OCI-LY1 (cell line): ENCODE data around the gene LOXL4.

ENCODE experiments used
- H2AFZ ChIP-seq: fragments of 200-600 bp; sonication (generic), shearing (Covaris generic); 2 replicates; pipeline ENCODE4 v1.6.0; 2014; ENCODE audit warnings: antibody characterized with exemption, mild to moderate bottlenecking, low read length
- H3F3A ChIP-seq: fragments of 200-600 bp; sonication (generic), shearing (Covaris generic); 2 replicates; pipeline ENCODE4 v1.6.0; 2014; ENCODE audit warnings: mild to moderate bottlenecking, antibody characterized with exemption, low read length, moderate library complexity; ENCODE audit not compliant: insufficient read depth
- H3K27ac ChIP-seq: fragments of 200-600 bp; sonication (generic); 2 replicates; pipeline ENCODE4 v1.5.1; 2014; ENCODE audit warnings: low read length, mixed run types, mild to moderate bottlenecking, low read depth; ENCODE audit not compliant: poor library complexity, severe bottlenecking
- H3K27me3 ChIP-seq: fragments of 200-600 bp; sonication (generic); 2 replicates; pipeline ENCODE4 v1.6.0; 2014; ENCODE audit warnings: antibody characterized with exemption, mild to moderate bottlenecking, low read length, moderate library complexity; ENCODE audit not compliant: insufficient read depth
- H3K36me3 ChIP-seq: fragments of 200-600 bp; sonication (generic); 2 replicates; pipeline ENCODE4 v1.6.1; 2014; ENCODE audit warnings: mild to moderate bottlenecking, antibody characterized with exemption, low read length, moderate library complexity, mixed read lengths; ENCODE audit not compliant: insufficient read depth
- H3K4me1 ChIP-seq: fragments of 200-600 bp; sonication (generic); 2 replicates; pipeline ENCODE4 v1.5.1; 2014; ENCODE audit warnings: mild to moderate bottlenecking, low read length, moderate library complexity; ENCODE audit not compliant: insufficient read depth, severe bottlenecking
- H3K4me2 ChIP-seq: fragments of 200-600 bp; sonication (generic), shearing (Covaris generic); 2 replicates; pipeline ENCODE4 v1.6.1; 2014; ENCODE audit warnings: low read length
- H3K4me3 ChIP-seq: fragments of 200-600 bp; sonication (generic); 2 replicates; pipeline ENCODE4 v1.5.1; 2014; ENCODE audit warnings: low read length, low read depth, mild to moderate bottlenecking, mixed read lengths; ENCODE audit not compliant: poor library complexity, severe bottlenecking
- H3K79me2 ChIP-seq: fragments of 200-600 bp; shearing (Covaris generic); 2 replicates; pipeline ENCODE4 v1.6.1; 2016; ENCODE audit warnings: mixed run types, low read length, mixed read lengths; ENCODE audit not compliant: insufficient read depth
- H3K9ac ChIP-seq: fragments of 200-600 bp; sonication (generic), shearing (Covaris generic); 2 replicates; pipeline ENCODE4 v1.6.1; 2014; ENCODE audit warnings: mild to moderate bottlenecking, low read length, mixed read lengths
- H3K9me2 ChIP-seq: fragments of 200-600 bp; sonication (generic), shearing (Covaris generic); 2 replicates; pipeline ENCODE4 v1.6.1; 2014; ENCODE audit warnings: low read depth, mild to moderate bottlenecking, low read length, mixed read lengths
- H3K9me3 ChIP-seq: fragments of 200-600 bp; shearing (Covaris generic); 2 replicates; pipeline ENCODE4 v1.6.1; 2014; ENCODE audit warnings: low read length, mixed read lengths
- H4K20me1 ChIP-seq: fragments of 200-600 bp; sonication (generic), shearing (Covaris generic); 2 replicates; pipeline ENCODE4 v1.6.0; 2016; ENCODE audit warnings: mild to moderate bottlenecking, low read length; ENCODE audit not compliant: insufficient read depth
- CTCF ChIP-seq: fragments of 200-600 bp; sonication (generic), shearing (Covaris generic); IDR thresholded peaks from 2 replicates; pipeline ENCODE4 v1.5.1; 2017; ENCODE audit warnings: mild to moderate bottlenecking, antibody characterized with exemption, low read length, moderate library complexity, mixed read lengths
- EZH2 ChIP-seq: fragments of 200-600 bp; sonication (generic), shearing (Covaris generic); IDR thresholded peaks from 2 replicates; pipeline ENCODE4 v1.8.0; 2017; ENCODE audit warnings: borderline replicate concordance, mixed run types, mild to moderate bottlenecking, antibody characterized with exemption, low read length, moderate library complexity, mixed read lengths

LOXL4 gene

GRCh38 chr10:98272656-98273055 lies 4.7 kb upstream of the LOXL4 start:
- no peak overlapping the region for H3K4me2 ChIP-seq
- H3K9ac ChIP-seq, result no peak overlapping the region
- H3K9me2 ChIP-seq, result no peaks in the 10 kb centered on the region
- H3K27ac ChIP-seq, result no peak overlapping the region
- H4K20me1 ChIP-seq, result no peaks in the 10 kb centered on the region
- H3K36me3 ChIP-seq, result no peaks in the 10 kb centered on the region
- H3K4me3 ChIP-seq, result no peak overlapping the region
- TF ChIP-seq CTCF (no peak), EZH2 (no peak)
- H3F3A ChIP-seq, result no peaks in the 10 kb centered on the region
- no peaks in the 10 kb centered on the region for H3K27me3 ChIP-seq
- no peaks in the 10 kb centered on the region for H3K79me2 ChIP-seq
- H2AFZ ChIP-seq, result no peak overlapping the region
- no peaks in the 10 kb centered on the region for H3K9me3 ChIP-seq
- no peaks in the 10 kb centered on the region for H3K4me1 ChIP-seq

- Histone ChIP-seq H3K36me3 (no peaks in the 10 kb centered on the region), H3F3A (no peaks in the 10 kb centered on the region), H3K9ac (no peak overlapping the region), H3K4me1 (no peaks in the 10 kb centered on the region), H3K9me2 (no peaks in the 10 kb centered on the region), H3K4me3 (no peak overlapping the region), H3K79me2 (no peaks in the 10 kb centered on the region), H2AFZ (no peak overlapping the region), H4K20me1 (no peaks in the 10 kb centered on the region), H3K27me3 (no peaks in the 10 kb centered on the region), H3K9me3 (no peaks in the 10 kb centered on the region), H3K4me2 (no peak overlapping the region), H3K27ac (no peak overlapping the region)
- TF ChIP-seq CTCF, result no peak
- TF ChIP-seq EZH2, result no peak
Measured at GRCh38 chr10:98272245-98272644, 4.3 kb upstream of the LOXL4 start.

GRCh38 chr10:98270786-98271185 lies 2.8 kb upstream of the LOXL4 start:
- H3K4me2 ChIP-seq, result no peak overlapping the region
- TF ChIP-seq EZH2 (no peak), CTCF (no peak)
- H3K79me2 ChIP-seq, result no peaks in the 10 kb centered on the region
- no peaks in the 10 kb centered on the region for H3K9me2 ChIP-seq
- H3F3A ChIP-seq, result no peaks in the 10 kb centered on the region
- H3K36me3 ChIP-seq, result no peaks in the 10 kb centered on the region
- no peak overlapping the region for H3K4me3 ChIP-seq
- no peaks in the 10 kb centered on the region for H3K27me3 ChIP-seq
- H3K9ac ChIP-seq, result no peak overlapping the region
- no peaks in the 10 kb centered on the region for H3K9me3 ChIP-seq
- no peak overlapping the region for H3K27ac ChIP-seq
- no peaks in the 10 kb centered on the region for H4K20me1 ChIP-seq
- H2AFZ ChIP-seq, result no peak overlapping the region
- no peaks in the 10 kb centered on the region for H3K4me1 ChIP-seq
